ENCODE measurements around the gene AKAP13.

DNA sequence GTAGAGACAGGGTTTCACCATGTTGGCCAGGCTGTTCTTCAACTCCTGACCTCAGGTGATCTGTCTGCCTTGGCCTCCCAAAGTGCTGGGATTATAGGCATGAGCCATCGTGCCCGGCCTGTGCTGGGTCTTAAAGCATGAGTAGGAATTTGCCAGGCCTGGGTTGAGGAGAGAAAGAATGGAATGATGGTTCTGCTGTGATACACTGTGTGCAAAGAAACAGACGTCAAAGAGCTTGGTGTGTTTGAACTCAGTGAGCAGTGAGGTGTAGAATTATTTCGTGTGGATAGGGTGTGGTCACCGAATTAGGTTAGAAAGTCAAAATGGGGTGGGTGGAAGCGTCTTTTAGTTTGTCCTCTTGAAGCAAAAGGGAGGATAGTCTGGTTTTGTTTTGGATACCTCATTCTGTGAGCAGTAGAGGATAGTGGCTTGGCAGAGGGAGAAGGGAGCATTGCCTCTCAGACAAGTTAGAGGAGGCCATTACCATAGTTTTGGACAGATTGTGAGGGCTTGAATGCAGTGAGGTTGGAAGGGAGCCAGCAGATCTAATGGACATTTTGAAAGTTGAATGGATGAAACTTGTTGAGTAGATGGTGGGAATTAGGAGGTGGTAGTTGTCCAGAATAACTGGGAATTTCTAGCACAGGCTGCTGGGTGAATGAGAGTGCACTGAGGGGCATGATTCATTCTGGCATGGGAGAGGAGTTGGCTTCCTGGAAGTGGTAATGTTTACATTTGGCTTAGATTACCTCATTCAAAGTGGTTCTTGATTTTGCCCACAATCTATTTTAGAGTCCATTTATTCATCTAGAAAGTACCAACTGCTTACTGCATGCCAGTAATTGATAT is 27.2 kb downstream of the AKAP13 start:
- TF ChIP-seq GATA2 (IDR thresholded peaks at IDR 0.05; ENCODE audit: low read depth, low read length) (no peak), GATA3 (IDR thresholded peaks at IDR 0.05; ENCODE audit: low read depth, low read length) (no peak)
